MM.1S (cell line): ENCODE data around the gene DKK1.
A peak's percentile ranks its signal among the peaks of the same experiment; 100 is the strongest.
"Not testable (repeated sequence)": the region's sequence is repeated elsewhere in the genome, so short reads cannot be mapped to it uniquely, and the experiment has no call there.

Source experiments
- DNase-seq: peaks from one replicate; pipeline ENCODE4 v3.0.0-alpha.2; 2015
- H2AFZ ChIP-seq: fragments of 300-600 bp; sonication (generic); 2 replicates; pipeline ENCODE4 v1.6.0; 2016; ENCODE audit warnings: antibody characterized with exemption, low read length
- H3F3A ChIP-seq: fragments of 300-600 bp; sonication (generic); 2 replicates; pipeline ENCODE4 v1.6.1; 2016; ENCODE audit warnings: mild to moderate bottlenecking, antibody characterized with exemption, low read length, moderate library complexity, mixed read lengths; ENCODE audit not compliant: insufficient read depth
- H3K27ac ChIP-seq: fragments of 300-600 bp; sonication (generic); 2 replicates; pipeline ENCODE4 v1.5.1; 2016; ENCODE audit warnings: mild to moderate bottlenecking, low read length
- H3K27me3 ChIP-seq: fragments of 300-600 bp; sonication (generic); replicated peaks from 2 replicates; pipeline ENCODE4 v1.6.0; 2016; ENCODE audit warnings: low read length; ENCODE audit not compliant: insufficient read depth
- H3K36me3 ChIP-seq: fragments of 300-600 bp; sonication (generic); replicated peaks from 2 replicates; pipeline ENCODE4 v1.6.1; 2016; ENCODE audit warnings: mild to moderate bottlenecking, low read length, mixed read lengths; ENCODE audit not compliant: insufficient read depth
- H3K4me1 ChIP-seq: fragments of 300-600 bp; sonication (generic); 2 replicates; pipeline ENCODE4 v1.6.1; 2016; ENCODE audit warnings: low read length, mixed read lengths
- H3K4me2 ChIP-seq: fragments of 300-600 bp; sonication (generic); 2 replicates; pipeline ENCODE4 v1.6.0; 2016; ENCODE audit warnings: low read depth, low read length
- H3K4me3 ChIP-seq: fragments of 300-600 bp; sonication (generic); 2 replicates; pipeline ENCODE4 v1.5.1; 2016; ENCODE audit warnings: low read length, mixed read lengths
- H3K79me2 ChIP-seq: fragments of 300-600 bp; sonication (generic); 2 replicates; pipeline ENCODE4 v1.6.1; 2016; ENCODE audit warnings: mixed run types, low read length, mixed read lengths
- H3K9ac ChIP-seq: fragments of 300-600 bp; sonication (generic); 2 replicates; pipeline ENCODE4 v1.6.1; 2016; ENCODE audit warnings: low read length, mixed read lengths
- H3K9me2 ChIP-seq: fragments of 300-600 bp; sonication (generic); replicated peaks from 2 replicates; pipeline ENCODE4 v1.6.1; 2016; ENCODE audit warnings: mild to moderate bottlenecking, low read length, mixed read lengths; ENCODE audit not compliant: insufficient read depth
- H3K9me3 ChIP-seq: fragments of 300-600 bp; sonication (generic); replicated peaks from 2 replicates; pipeline ENCODE4 v1.6.1; 2016; ENCODE audit warnings: mild to moderate bottlenecking, low read length, mixed read lengths; ENCODE audit not compliant: insufficient read depth
- H4K20me1 ChIP-seq: fragments of 300-600 bp; sonication (generic); 2 replicates; pipeline ENCODE4 v1.6.1; 2016; ENCODE audit warnings: mild to moderate bottlenecking, low read length, moderate library complexity, mixed read lengths; ENCODE audit not compliant: insufficient read depth
- EZH2 ChIP-seq: fragments of 300-600 bp; sonication (generic); optimal IDR thresholded peaks from 2 replicates; pipeline ENCODE3; 2017; ENCODE audit warnings: low read depth, mild to moderate bottlenecking, antibody characterized with exemption, low read length, mixed read lengths
- EZH2phosphoT487 ChIP-seq: fragments of 300-600 bp; sonication (generic); IDR thresholded peaks from 2 replicates; pipeline ENCODE4 v1.6.1; 2018; ENCODE audit warnings: antibody characterized with exemption, low read length
- TF ChIP-seq, protein P1 (sequence below): fragments of 300-600 bp; sonication (generic); IDR thresholded peaks from 2 replicates; pipeline ENCODE4 v1.5.1; 2016; ENCODE audit warnings: antibody characterized with exemption, low read length, mixed read lengths

Gene DKK1

DNA sequence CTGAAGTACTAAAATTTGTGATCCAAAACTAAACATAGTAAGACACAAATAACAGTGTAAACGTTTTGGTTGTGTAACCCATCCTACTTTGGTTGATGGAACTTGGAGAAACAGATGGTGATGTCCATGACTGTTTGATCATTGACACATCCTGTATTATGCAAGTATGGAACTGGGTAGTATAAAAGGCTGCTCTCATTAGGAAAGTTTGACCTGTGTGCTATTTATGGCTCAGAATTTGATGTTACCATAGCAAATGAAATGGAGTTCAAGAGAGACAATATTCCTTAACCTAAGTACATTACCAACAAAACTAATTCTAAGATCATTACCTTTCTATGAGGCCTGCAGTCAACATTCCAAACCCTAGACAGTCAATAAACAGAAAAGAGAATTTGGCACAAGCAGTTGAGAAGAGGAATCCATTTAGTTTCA lies 39.9 kb downstream of the DKK1 start:
- TF ChIP-seq, protein P1, sequence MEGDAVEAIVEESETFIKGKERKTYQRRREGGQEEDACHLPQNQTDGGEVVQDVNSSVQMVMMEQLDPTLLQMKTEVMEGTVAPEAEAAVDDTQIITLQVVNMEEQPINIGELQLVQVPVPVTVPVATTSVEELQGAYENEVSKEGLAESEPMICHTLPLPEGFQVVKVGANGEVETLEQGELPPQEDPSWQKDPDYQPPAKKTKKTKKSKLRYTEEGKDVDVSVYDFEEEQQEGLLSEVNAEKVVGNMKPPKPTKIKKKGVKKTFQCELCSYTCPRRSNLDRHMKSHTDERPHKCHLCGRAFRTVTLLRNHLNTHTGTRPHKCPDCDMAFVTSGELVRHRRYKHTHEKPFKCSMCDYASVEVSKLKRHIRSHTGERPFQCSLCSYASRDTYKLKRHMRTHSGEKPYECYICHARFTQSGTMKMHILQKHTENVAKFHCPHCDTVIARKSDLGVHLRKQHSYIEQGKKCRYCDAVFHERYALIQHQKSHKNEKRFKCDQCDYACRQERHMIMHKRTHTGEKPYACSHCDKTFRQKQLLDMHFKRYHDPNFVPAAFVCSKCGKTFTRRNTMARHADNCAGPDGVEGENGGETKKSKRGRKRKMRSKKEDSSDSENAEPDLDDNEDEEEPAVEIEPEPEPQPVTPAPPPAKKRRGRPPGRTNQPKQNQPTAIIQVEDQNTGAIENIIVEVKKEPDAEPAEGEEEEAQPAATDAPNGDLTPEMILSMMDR = no peak
- TF ChIP-seq EZH2 = no peak
- TF ChIP-seq EZH2phosphoT487 = no peak
- Histone ChIP-seq H4K20me1 (no peaks in the 10 kb centered on the region), H3K9me2 (no peaks in the 10 kb centered on the region), H3F3A (0 out of 2 replicates have a peak, but pooled peaks cover 2% of the 10 kb centered on the region), H3K27me3 (no peaks in the 10 kb centered on the region), H3K4me1 (peaks cover 18% of the 10 kb centered on the region), H3K79me2 (no peaks in the 10 kb centered on the region), H3K4me2 (peak overlapping the region; percentile 41; the same call in 1 of the 2 replicates), H3K4me3 (no peak overlapping the region), H3K27ac (peak overlapping the region; percentile 18; the same call in 1 of the 2 replicates), H3K9ac (no peak overlapping the region), H3K36me3 (no peaks in the 10 kb centered on the region), H2AFZ (peak overlapping the region; percentile 16; the same call in 1 of the 2 replicates), H3K9me3 (no peaks in the 10 kb centered on the region)
- no peak for DNase-seq

DNA sequence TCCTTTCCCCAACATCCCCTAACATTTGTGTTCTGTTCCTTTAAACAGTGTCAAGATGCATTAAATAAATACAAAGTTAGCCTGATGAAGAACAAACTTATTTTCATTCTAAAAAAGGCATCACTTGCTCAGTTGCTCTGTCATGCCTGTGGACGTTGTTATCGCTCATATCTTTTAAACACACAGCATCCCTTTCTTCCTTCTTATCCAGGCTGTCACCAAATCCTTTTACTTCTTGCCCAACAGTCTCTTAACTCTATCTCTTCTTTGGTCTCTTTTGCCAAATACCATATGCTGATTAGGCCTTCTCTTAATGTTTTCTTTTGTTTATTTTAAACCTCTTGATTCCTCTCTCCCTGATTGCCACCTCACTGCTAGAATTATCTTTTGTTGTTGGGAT lies 43.9 kb downstream of the DKK1 start:
- peaks cover 11% of the 10 kb centered on the region; the same call in 1 of the 2 replicates for H3K4me1 ChIP-seq
- no peak overlapping the region for H3K27ac ChIP-seq
- H3K4me2 ChIP-seq = no peak overlapping the region
- no peaks in the 10 kb centered on the region for H3K27me3 ChIP-seq
- no peaks in the 10 kb centered on the region for H3F3A ChIP-seq
- TF ChIP-seq EZH2phosphoT487 (no peak), EZH2 (no peak)
- TF ChIP-seq, protein P1 = no peak
- H3K79me2 ChIP-seq = no peaks in the 10 kb centered on the region
- H3K4me3 ChIP-seq = no peak overlapping the region
- DNase-seq = no peak
- no peak overlapping the region for H3K9ac ChIP-seq
- no peaks in the 10 kb centered on the region for H4K20me1 ChIP-seq
- no peaks in the 10 kb centered on the region for H3K9me3 ChIP-seq
- H2AFZ ChIP-seq = no peak overlapping the region
- H3K9me2 ChIP-seq = no peaks in the 10 kb centered on the region
- no peaks in the 10 kb centered on the region for H3K36me3 ChIP-seq

DNA sequence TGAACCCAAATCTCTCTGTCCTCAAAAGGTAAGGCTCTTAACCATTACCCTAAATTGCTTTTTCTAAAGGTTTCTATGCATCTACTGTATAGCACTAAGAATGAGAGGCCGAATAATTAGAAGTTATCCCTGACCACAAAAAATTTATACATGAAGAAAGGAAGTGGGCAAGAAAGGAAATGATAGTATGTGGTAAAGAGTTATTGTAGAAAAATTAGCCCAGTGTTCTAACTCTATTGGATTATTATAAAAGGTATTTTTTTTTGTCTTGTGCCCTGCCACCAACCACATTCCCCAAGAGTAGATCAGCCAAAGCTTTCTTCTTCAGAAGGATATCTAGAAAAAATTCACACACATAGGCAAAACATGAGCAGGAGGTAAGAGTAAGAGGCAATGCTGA lies 45.4 kb downstream of the DKK1 start:
- Histone ChIP-seq H3K9me3 (no peaks in the 10 kb centered on the region), H3K4me3 (no peak overlapping the region), H3K4me1 (no peaks in the 10 kb centered on the region), H3K4me2 (no peak overlapping the region), H3K27me3 (no peaks in the 10 kb centered on the region), H3K36me3 (no peaks in the 10 kb centered on the region), H3K27ac (no peak overlapping the region), H2AFZ (no peak overlapping the region), H3K79me2 (no peaks in the 10 kb centered on the region), H4K20me1 (no peaks in the 10 kb centered on the region), H3K9ac (no peak overlapping the region), H3F3A (no peaks in the 10 kb centered on the region), H3K9me2 (no peaks in the 10 kb centered on the region)
- no peak for TF ChIP-seq EZH2
- TF ChIP-seq EZH2phosphoT487 = no peak
- TF ChIP-seq, protein P1 = no peak
- DNase-seq = no peak

DNA sequence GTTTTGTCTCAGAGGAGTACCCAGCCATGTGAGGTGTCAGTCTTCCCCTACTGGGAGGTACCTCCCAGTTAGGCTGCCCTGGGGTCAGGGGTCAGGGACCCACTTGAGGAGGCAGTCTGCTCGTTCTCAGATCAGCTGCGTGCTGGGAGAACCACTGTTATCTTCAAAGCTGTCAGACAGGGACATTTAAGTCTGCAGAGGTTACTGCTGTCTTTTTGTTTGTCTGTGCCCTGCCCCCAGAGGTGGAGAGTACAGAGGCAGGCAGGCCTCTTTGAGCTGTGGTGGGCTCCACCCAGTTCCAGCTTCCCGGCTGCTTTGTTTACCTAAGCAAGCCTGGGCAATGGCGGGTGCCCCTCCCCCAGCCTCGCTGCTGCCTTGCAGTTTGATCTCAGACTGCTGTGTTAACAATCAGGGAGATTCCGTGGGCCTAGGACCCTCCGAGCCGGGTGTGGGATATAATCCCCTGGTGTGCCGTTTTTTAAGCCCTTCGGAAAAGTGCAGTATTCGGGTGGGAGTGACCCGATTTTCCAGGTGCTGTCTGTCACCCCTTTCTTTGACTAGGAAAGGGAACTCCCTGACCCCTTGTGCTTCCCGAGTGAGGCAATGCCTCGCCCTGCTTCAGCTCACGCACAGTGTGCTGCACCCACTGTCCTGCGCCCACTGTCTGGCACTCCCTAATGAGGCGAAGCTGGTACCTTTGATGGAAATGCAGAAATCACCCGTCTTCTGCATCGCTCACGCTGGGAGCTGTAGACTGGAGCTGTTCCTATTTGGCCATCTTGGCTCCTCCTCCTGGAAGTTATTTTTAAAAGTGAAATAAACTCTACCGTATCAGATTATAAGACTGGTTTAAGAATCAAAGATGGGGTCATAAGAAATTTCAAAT lies 51.7 kb downstream of the DKK1 start:
- not testable (repeated sequence) for H3K27me3 ChIP-seq, H3F3A ChIP-seq, H4K20me1 ChIP-seq, H3K36me3 ChIP-seq, H3K4me1 ChIP-seq, H3K27ac ChIP-seq, H2AFZ ChIP-seq, DNase-seq, H3K4me3 ChIP-seq, H3K79me2 ChIP-seq, H3K4me2 ChIP-seq, H3K9me3 ChIP-seq, H3K9me2 ChIP-seq, H3K9ac ChIP-seq
